OCI-LY7 (cell line): ENCODE data around the gene RNASEH2C.

Experiments
- EZH2phosphoT487 ChIP-seq: fragments of 200-600 bp; sonication (generic); IDR thresholded peaks from 2 replicates; pipeline ENCODE4 v1.6.1; 2018; ENCODE audit warnings: low read depth, borderline replicate concordance, mild to moderate bottlenecking, mixed run types, antibody characterized with exemption, low read length, moderate library complexity, mixed read lengths
- TF ChIP-seq, protein P1 (sequence below): fragments of 200-600 bp; sonication (generic); conservative IDR thresholded peaks from 2 replicates; pipeline ENCODE4 v1.5.1; 2014; ENCODE audit warnings: mild to moderate bottlenecking, antibody characterized with exemption, low read length, moderate library complexity, mixed read lengths

DNA sequence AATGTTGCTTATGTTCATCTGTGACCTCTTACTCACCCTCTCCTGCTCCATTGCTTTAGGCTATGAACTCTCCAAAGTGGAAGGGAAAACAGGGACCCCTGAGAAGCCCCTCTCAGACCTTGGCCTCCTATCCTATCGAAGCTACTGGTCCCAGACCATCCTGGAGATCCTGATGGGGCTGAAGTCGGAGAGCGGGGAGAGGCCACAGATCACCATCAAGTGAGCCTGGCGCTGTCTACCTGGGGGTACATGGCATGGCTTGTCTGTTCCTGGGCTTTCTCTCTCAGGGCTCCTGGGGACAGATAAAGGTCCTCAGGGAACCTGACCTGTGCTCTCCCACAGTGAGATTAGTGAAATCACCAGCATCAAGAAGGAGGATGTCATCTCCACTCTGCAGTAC lies 2.1 kb downstream of the RNASEH2C start:
- TF ChIP-seq, protein P1, sequence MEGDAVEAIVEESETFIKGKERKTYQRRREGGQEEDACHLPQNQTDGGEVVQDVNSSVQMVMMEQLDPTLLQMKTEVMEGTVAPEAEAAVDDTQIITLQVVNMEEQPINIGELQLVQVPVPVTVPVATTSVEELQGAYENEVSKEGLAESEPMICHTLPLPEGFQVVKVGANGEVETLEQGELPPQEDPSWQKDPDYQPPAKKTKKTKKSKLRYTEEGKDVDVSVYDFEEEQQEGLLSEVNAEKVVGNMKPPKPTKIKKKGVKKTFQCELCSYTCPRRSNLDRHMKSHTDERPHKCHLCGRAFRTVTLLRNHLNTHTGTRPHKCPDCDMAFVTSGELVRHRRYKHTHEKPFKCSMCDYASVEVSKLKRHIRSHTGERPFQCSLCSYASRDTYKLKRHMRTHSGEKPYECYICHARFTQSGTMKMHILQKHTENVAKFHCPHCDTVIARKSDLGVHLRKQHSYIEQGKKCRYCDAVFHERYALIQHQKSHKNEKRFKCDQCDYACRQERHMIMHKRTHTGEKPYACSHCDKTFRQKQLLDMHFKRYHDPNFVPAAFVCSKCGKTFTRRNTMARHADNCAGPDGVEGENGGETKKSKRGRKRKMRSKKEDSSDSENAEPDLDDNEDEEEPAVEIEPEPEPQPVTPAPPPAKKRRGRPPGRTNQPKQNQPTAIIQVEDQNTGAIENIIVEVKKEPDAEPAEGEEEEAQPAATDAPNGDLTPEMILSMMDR = no peak
- TF ChIP-seq EZH2phosphoT487 = no peak
